NCI-H187 treated with DMSO at 0.1 percent for 48 hours (cell line): ENCODE measurements around the gene PTPRT.
A peak's percentile ranks its signal among the peaks of the same experiment; 100 is the strongest.

Source experiments
- DNase-seq: peaks from one replicate; lab custom pipeline; 2025; lab: John Stamatoyannopoulos, UW

PTPRT gene

DNA sequence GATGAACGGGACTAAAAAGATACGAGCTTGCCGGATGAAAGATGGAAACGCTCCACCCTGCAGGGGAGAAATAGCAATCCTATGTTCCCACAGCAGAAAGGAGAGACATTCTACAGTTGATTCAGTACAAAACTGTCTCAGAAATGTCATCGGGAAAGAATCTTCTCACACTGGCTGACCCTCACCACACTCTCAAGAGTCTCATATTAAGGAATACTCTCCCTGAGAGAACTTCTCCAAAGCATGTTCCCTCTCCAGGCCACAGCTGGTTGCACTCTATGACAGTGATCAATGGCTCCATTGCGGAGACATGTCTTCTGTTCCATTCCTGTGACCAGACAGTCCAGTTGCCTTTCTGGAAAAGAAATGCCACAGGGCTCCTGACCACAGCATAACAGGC, 813.6 kb downstream of the PTPRT start:
- DNase-seq: no peak

DNA sequence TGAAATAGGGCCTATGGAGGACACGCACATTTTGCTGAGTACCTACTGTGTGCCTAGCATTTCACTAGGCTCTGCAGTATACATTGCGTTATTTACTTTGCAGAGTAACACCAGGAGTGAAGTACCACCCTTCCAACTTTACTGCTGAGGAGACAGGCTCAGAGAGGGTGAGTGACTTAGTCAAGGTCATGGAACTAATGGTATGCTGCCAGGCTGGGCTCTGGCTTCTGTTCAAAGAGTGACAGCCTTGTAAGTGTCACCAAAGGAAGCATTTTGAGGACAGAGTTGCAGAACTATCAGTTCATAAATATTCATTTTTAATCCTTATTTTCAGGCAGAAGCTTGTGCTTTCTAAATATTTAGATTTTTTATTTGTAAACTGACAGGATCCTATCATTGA, 816.7 kb downstream of the PTPRT start:
- DNase-seq: no peak

DNA sequence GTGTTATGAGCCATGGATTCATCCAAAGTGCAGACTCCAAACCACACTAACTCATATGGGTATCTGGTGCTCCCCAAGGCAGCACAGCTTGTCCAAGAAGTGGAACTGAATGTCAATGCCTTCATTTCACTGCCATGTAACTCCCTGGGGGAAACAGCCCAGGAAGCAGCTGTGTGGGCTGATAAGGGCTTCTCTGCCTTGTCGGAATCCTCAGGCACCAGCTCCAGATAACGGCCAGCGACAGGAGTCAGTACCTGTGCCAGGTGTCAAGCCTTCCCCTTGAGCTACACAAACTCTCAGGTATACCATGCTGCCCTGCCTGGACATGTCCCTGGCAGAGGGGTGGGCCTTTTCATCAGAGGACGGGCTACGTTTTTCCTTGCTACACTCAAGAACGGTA, 819.6 kb downstream of the PTPRT start:
- no peak for DNase-seq

DNA sequence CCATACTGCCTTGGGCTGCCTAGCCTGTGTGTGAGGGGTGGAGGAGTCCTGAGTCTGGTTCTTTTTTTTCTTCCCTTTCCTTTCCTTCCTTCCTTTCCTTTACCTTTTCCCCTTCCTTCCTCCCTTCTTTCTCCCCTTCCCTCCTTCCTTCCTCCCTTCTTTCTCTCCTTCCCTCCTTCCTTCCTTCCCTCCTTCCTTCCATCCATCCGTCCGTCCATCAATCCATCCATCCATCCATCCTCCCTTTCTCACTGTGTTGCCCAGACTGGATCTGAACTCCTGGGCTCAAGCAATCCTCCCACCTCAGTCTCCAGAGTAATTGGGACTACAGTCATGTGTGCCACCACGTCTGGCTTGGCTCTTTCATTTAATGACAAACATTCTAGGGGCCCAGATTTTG, 820.8 kb downstream of the PTPRT start:
- DNase-seq: no peak

DNA sequence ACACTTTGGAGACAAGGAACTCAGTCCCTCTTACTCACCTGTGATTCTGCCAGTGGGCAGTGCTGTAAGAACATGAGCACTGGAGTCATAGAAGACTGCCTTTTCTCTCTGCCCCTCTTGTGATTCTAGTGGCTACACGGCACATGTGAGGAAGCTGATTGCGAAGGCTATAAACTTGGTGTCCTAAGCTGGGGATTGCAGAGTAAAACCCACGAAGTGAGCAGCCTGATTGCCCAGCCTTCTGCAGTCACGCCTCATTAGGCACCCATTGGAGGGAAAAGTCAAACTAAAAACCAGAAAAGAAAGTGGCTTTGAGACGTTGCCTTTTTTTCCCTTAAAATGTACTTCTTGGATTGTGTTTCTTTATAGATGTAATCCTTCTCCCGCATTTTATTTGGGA, 823.1 kb downstream of the PTPRT start:
- DNase-seq: peak; percentile 22

DNA sequence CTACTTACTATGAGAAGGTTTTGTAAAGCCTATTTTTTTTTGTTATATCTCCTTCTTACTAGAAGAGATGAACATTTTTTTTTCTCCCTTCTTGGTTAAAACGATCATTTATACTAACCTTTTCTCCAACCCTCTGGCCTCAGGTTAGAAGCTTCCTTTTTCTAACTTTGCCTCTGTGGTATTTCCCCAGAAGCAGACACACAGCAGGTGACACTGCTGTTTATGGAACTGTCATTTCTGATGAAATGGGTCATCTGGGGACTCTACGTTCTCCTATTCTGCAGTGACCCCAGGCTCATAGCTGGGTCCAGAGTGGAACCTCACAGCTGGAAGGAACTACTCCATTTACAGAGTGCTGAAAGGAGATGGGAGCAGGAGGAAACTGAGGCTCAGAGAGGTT, 825.3 kb downstream of the PTPRT start:
- DNase-seq: no peak

DNA sequence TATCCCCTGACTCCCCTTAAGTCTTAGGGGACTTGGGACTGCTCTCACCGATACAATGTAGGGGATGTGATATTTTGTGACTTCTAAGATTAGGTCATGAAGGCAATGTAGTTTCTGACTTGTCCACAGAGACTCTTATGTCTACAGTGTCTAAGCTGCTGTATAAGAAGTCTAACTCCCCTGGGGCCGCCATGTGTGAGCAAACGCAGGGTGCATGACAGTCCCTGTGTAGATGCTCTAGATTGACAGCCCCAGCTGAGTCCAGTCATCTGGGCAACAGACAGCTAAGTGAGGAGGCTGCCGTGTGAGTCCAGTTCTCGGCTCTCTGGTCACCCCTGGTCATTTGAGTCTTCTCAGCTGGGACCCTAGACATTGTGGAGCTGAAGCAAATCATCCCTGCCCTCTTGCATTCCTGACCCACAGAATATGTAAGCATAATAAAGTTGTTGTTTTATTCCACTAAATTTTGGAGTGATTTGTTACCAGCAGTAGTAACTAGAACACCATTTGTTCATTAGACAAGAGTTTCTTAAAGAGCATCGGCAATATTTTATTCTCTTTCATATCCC, 828.2 kb downstream of the PTPRT start:
- no peak for DNase-seq

DNA sequence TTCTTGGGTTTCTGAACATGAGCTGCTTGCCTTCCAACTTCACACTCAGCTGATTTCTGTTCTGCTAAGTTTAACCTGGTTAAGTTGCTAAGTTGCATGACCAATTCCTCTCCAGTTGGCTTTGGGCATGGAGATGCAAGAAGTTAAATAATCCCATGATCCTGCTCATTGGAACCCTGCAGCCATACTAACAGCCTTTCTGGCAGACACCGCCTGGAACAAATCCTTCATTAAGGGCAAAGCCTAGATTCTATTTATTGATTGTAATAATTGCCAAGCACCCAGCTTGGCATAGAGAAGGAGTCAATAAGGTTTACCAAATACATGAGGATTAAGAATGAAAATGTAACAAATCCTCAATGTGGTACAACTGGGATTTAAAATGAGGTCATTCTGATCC, 829.1 kb downstream of the PTPRT start:
- DNase-seq: no peak

DNA sequence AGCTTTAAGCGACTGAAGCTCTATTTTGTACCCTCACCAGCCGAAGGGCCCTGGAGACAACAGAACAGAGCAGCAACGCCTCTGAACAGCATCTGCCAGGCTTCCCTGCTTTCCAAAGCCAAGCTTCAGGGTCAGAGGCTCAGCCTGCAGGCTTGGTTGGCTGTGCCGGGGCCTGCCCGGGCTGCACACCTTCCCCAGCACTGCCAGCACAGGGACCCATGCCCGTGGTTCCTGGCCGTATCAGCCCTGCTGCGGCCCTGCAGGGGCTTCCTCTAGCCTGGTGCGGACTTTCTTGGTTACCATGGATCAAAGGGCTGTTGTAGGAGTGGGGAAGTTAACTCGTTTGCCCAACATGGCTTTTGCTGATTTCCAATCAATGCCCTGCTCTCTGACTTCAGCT, 830.1 kb downstream of the PTPRT start:
- DNase-seq: no peak

DNA sequence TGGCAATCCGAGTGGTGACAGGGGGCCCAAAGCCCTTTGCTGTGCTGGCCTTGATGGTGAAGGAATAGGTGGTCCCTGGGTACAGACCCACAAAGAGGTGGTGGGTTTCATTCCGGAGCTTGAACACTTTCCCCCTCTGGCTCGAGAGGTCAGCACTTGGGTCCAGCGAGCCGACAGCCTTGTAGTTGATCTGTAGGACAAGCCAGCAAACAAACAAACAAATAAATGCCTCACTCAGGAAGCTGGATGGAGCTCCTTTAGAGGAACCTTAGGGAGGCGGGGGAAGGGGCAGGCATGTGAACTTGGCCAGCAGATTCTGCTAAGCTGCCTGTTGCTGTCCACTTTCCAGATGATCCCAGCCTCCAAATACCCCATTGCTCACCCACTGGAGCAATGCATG, 837.6 kb downstream of the PTPRT start:
- DNase-seq: no peak

DNA sequence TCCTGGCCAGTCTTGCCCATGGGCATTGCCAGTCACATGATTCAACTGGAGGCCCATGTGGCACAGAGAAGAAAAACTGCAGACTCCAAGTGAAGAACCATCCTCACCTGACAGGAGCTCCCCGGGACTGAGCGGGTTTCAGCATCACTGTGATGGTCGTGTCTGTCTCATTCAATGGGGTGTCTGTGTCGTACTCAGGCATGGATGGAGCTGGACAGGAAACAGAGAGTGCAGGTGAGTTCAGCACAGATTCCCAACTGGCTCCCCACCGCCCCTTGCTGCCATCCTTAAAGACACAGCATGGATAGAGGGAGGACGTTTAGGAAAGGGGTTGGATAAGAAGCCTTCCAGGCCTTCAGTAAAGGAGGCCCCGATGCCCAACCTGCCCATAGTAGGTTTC, 839.2 kb downstream of the PTPRT start:
- DNase-seq: no peak

DNA sequence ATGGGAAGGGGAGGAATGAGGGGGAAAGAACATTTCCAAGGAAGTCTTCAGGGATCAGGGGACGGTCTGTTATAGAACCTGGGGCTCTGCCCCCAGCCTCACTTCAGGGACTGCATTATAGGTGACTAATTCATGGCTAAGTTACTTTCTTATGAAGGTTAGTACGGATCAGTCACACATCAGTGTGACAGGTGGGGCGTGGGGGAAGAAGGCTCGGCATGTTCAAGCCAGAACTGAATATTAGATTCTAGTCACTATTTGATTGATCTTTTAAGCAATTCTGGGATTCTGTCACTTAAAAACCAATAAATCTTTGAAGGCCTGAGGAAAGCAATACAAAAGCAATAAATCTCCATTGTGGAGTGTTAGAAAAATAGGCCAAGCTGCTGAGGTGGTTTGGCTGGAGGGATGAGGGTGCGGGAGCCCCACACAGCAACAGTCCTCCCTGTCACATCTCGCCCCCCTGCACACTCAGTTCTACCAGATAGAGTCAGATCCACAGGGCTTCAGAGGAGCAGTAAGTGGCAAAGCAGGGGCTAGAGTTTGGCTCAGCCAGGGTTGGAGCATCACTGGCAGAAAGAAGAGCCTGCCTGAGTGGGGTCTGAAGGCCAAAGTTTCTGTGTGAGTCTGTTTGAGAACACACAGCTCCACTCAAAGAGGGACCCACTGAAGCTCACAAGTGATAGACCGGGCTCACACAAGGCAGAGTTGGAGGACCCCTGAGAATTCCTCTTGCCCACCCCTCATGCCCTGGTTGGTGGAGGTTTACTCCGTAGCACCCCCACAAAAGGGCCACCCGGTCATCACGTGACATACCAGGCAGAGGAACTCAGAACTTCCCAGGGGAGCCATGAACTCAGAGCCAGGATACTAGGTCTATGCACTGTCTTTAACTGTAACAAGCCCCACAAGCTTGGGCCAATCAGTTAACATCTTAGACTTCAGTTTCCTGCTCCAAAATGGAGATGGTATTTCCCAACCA, 843.2 kb downstream of the PTPRT start:
- no peak for DNase-seq

DNA sequence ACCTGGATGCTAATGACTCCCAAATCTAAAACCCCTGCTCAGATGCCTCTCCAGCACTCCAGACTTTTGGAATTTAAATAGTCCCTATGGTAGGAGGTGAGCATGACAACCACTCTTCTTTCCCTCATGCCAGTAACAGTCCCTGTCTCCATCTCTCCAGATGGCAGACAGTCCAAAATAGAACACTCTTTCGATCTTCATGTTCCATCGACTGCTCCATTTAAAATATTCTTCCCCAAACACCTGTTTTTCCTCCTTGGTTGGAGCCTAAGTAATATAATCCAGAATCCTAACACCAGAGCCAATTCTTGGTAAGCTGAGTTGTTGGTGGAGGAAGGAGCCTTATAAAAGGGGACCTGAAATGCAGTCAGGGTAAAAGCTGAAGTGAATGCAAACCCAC, 848.1 kb downstream of the PTPRT start:
- DNase-seq: no peak

DNA sequence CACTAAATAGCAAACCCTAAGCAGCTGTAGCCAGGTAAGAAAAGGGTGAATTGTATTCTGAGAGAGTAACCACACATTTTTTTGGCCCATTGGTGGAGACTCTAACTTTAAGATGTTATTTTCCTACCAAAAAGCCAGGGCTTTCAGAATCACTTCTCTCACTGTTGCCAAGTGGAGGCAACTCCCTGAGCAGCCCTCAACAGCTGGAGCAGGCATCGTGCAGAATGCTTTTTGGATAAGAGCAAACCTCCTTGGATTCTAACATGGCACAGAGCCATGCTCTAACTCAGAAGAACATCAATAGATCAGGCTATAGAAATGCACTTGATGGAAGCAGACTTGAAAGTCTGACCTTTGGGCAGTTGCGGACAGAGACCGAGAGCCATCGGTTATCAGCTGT, 849.3 kb downstream of the PTPRT start:
- no peak for DNase-seq

DNA sequence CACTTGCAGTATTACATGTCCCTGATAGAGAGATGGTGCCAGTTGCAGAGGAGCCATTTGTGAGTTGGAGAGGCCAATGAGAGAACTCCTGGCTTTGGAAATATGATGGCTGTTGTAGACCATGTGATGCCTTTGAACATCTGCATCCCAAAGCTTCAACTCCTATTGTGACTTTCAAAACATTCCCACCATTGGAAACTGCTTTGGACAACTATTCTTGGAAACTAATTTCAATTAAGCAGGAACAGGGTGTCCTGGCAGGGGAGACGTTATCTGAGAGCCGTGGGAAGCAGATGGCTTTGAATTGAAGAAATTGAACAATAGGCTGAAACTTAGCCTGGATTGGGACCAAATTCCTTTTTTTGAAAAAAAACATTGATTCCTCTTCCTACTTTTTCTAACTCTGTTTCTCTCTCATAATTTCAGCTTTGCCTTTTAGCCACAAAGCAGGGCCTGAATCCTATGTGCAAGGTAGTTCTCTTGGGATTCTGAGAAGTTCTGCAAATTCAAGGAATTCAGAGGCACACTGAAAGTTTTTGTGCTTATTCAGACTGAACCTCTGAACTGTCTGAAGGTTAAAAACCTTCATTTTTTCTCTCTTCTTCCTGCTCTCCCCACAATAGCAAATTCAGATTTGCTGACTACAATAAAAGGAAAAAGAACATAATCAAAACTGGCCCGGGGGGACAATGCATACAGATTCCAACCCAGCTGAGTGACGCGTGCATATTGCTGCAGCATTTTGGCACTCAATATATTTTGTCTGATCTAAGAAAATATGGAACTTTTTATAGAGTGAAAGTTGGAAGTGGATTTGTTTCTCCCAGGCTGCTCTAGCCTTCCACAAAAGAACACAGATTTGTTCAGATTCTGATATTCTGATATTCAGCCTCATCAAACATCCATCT, 851.2 kb downstream of the PTPRT start:
- no peak for DNase-seq

DNA sequence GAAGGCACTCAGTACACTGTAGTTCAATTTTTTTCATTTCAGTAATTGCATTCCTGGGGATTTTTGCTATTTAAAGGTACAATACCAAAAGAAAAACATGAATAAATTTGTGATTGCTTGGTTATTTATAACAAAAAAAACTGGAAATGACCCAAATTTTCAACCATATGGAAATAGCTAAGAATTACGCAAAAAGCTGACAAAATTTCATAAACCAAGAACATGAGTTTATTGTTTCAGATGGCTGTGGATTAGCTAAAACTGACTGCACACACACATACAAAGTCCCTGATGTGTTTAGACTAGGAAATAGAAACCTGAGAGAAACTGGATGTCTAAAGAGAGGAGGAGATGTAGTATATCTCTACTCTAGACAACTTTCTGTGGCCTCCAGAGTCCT, 853.1 kb downstream of the PTPRT start:
- DNase-seq: no peak

DNA sequence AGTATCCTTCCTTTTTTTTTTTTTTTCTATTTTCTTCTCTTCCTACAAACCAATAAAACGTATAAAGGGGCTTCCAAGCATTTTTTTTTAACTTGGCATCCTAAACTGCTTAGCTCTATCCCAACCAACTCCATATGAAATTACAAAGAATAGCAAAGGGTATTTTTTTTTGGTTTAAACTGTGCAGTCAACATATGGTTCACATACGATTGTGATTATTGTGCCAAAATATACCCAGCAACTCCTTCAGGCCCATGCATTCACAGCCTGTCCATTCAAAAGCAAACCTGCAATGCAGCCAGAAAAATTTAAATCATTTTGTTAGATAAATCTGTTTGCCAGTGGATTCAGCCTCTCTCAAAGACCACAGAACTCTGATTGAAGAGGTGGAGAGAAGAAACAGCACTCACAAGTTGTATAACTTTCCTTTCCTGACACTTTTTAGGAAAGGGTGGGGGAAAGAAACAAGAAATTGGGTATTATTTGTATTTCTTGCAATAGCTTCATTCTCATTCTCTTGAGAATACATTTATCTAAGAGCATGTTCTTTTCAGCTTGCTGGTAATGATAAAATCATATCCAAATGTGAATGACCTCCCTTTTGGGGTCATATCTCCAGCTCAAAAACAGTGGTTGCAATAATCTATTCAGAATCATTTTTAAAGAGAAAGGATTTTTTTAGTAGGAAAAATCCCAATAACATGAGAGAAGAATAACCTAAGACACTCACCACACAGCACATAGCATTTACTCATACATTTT, 870.3 kb downstream of the PTPRT start:
- DNase-seq: no peak

DNA sequence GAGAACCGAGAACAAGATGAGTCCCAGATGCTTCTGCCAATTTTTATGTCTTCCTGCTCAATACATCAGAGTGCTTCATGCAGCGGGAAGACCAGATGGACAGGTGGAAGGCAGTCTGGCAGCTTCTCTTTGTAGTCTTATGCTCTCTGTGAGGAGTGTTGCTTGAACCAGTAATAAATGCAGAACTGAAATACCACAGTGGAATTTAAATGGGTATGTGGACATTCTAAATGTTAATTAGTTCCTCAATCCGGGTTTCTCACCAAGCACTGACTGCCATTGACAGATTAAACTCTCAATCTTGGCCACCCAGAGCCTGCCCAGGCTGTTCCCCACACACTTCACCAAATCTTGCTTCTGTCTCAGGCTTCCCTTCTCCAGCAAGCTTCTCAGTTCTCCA, 876.0 kb downstream of the PTPRT start:
- DNase-seq: no peak

DNA sequence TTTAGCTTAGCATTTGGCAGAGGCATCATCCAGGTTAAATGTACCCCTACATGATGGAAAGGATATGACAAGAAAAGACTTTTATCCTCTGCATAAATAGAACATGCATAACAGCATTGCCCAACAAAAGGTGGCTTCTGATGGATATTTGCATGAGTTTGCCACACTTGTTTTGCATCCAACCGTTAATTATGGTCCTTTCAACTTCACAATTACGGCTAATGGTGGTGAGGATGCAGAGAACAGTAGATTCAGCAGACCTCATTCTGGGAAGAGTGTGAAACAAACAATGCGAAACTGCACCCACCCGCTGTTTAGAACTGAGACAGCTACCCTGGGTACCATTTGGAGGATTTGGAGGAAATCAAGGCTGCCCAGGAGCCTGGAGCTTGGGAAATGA, 880.7 kb downstream of the PTPRT start:
- DNase-seq: peak; percentile 96

DNA sequence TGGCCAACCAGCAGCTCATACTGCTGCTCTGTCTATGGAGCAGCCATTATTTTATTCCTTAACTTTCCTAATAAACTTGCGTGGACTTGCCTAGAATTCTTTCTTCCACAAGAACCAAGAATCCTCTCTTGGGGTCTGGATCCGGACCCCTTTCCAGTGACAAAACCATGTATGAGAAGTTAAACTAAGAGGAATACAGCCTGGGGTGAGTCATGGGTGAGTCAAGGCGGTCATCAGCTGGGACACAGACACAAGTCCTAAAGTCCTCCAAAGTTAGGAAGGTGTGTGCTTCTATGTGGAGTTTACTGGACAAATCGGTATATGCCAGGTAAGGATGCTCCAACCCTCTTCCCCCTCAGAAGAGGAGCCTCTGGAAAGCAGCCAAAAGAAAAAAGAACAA, 881.5 kb downstream of the PTPRT start:
- no peak for DNase-seq

DNA sequence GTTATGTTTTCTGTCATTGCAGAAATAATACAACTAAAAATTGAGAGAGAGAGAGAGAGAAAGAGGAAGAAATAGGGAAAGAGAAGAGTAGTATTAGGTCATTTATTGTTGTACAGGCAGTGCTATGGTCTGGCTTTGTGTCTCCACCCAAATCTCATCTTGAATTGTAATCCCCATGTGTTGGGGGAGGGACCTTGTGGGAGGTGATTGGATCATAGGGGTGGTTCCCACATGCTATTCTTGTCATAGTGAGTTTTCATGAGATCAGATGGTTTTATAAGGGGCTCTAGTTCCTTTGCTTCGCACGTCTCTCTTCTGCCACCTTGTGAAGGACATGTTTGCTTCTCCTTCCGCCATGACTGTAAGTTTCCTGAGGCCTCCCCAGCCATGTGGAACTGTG, 894.1 kb downstream of the PTPRT start:
- no peak for DNase-seq

DNA sequence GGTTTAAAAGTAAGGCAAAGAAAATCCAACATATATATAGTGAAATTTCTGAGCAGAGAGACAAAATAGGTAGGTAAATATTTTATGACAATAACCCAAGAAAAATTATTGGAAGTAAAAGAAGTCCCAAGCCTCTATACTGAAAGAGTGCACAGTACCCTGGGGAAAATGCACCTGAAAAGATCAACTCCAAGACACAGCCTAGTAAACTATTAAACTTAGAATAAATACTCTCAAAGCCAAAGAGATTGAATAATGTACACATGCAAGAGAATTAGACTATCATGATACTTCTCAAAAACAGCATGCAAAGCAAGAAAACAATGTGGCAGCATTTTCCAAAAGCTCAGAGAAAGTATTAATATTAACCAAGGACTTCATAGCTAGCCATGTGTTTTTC, 894.7 kb downstream of the PTPRT start:
- DNase-seq: no peak
